ENCODE measurements around the gene CDH22.

The CDH22 gene

DNA sequence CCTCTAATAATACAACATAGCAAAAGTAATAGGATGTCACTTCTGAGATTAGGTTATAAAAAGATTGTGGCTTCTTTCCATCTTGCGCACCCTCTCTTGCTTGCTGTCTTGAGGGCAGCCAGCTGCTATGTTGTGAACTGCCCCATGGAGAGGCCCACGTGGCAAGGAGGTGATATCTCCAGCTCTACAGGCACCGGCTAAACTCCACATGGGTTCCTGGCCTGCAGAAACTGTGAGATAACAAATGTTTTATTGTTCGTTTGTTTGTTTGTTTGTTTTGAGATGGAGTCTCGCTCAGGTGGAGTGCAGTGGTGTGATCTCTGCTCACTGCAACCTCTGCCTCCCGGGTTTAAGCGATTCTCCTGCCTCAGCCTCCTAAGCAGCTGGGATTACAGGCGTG is 152.2 kb downstream of the CDH22 start:
- no peak overlapping the region for H3K4me3 ChIP-seq (ENCODE audit: low read depth, low read length)

DNA sequence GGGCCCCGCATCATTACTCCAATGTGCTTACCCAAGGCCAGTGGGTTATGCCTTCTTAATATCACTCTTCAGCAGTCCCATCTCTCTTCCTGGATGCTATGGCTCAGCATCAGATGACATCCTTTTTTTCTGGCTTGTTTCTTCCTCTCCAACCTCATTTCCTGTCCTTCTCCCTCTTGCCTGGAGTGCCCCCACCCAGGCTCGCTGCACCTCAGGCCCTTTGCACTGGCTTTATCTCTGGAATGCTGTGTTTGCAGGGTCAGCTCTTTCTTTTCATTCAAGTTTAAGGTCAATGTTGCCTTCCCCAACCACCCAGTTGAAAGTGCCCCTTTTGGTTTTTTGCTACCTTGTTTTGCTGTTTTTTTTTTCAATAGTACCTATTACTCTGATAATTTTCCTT is 153.5 kb downstream of the CDH22 start:
- H3K4me3 ChIP-seq (ENCODE audit: low read depth, low read length): no peak overlapping the region

DNA sequence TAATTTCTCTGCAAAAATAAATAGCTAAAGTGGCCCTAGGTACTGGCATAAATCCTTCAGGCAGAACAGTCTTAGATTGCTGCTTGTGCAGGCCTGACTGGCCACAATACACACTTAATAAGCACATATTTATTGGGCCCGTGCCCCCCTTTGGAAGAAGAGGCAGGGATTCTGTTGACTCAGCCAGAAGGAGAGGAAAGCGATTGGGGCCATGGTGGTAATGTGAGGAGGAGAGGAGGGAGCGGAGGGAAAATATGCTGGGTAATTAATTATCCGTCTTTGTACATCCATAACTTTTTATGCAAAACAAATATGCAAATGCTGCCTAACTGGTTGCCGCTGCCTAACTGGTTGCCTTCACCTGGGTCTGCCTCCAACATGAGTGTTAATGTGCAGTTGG is 154.0 kb downstream of the CDH22 start:
- no peak overlapping the region for H3K4me3 ChIP-seq (ENCODE audit: low read depth, low read length)

DNA sequence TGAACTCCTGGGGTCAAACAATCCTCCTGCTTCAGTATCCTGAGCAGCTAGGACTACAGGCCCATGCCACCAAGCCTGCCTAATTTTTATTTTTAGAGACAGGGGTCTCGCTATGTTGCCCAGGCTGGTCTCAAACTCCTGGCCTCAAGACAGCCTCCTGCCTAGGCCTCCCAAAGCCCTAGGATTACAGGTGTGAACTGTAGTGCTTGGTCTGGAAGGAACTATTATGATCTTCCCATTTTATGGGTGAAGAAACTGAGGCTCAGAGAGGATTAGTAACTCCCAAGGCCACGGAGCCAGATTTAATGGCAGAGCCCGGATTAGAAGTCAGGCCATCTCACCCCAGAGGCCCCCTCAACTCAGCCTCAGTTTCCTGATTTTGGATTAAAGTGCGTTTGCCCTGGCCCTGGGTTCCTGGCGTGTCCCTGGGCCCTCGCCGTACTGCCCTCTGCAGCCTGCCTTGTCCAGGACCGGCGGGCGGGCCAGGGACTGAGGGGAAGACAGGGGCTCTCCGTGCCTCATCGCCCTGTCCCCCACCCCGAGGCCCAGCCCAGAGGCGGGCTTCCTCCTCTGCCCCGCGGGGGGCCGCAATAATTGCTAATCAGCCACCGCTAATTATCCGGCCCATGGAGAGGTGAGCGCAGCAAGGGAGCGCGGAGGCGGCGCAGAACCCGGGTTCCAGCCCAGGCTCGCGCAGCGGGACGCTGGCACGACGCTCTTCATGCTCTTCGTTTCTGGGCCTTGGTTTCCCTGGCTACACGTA is 155.3 kb downstream of the CDH22 start:
- H3K4me3 ChIP-seq (ENCODE audit: low read depth, low read length): no peak overlapping the region

DNA sequence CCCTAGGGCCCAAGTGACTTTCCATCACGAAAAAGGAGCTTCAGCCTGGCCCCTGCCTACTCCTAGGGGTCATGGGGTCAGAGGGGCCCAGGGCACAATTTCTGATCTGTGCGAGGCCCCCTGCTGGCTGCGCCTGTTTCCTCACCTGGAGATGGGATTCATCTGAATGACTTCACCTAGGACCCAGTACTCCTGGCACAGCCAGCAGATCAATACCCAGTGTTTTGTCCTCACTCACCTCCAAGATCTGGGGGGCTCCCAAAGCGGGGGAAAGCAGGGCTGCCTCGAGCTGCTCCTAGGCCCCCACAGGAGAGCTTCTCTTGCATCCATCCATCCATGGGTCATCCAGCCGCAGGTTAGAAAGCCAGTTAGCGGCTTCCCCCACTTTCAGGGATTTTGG is 156.4 kb downstream of the CDH22 start:
- H3K4me3 ChIP-seq (ENCODE audit: low read depth, low read length): no peak overlapping the region

DNA sequence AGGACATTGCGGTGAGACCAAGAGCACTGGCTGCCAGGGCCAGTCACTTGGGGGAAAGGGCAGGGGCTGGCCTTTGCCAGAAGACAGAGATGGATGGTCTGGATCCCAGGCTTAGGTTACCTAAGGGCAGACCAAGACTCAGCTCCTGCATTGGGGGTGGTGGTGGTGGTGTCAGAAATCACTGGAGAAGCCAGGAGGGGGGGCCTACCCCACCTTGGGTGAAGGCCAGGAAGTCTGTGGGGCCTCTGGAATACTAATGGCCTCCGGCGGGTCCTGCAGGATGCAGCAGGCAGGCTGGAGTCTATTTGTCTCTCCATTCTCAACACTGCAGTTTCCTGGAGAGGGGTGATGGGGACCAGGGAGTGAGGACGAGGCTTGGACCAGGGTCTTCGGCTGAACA is 157.4 kb downstream of the CDH22 start:
- no peak overlapping the region for H3K4me3 ChIP-seq (ENCODE audit: low read depth, low read length)

DNA sequence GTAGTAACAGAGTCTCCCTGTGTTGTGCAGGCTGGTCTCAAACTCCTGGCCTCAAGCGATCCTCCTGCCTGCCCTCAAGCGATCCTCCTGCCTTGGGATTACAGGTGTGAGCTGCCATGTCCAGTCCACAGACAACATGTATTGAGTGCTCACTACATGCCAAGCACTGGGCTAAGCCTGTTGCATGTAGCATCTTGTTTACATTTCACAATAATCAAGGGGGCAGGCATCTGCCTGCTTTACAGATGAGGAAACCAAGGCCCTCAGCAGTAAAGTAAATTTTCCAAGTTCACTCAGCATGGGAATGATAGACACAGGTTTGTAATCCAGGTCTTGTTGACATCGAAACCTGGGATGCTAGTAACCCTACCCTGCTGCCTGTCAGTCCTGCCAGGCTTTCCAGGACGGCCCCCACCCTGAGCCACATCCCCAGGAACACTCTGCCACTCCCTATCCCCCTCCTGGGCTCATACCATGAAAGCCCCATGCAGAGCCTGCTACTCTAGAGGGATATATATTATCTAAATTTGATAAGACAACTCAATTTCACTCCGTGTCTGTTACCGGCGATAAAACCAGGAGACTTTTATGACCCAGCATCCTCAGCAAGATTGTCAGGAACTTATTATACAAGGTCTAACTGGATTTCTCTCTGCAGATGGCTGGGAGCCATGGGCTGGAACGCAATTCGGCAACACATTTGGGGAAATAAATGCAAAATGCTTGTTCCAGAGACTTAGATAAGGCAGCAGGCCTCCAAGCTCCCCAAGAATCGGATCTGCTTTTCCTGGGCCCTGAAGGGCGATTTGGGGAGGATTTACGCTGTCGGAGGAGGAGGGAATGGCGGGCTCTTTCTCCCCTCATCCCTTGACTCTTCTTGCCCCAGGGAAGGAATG is 159.7 kb downstream of the CDH22 start:
- H3K4me3 ChIP-seq (ENCODE audit: low read depth, low read length): no peak overlapping the region

DNA sequence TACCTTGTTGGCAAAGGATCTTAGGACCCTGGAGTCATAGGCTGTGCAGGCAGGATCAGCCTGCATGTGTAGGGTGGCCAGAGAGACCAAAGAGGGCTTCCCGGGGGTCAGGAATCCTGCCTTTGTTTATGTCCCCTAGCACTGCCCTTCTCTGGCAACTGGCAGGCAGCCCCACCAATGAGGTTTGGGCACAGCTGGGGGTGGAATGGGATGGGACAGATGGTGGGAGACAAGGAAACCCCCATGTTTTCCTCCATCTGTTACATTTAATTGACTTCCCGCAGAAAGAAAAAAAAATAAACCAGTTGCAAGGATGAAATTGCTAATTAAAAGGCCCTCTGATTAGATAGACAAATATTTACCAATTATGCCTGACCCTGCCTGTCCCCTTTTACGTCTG is 162.6 kb downstream of the CDH22 start:
- no peak overlapping the region for H3K4me3 ChIP-seq (ENCODE audit: low read depth, low read length)

DNA sequence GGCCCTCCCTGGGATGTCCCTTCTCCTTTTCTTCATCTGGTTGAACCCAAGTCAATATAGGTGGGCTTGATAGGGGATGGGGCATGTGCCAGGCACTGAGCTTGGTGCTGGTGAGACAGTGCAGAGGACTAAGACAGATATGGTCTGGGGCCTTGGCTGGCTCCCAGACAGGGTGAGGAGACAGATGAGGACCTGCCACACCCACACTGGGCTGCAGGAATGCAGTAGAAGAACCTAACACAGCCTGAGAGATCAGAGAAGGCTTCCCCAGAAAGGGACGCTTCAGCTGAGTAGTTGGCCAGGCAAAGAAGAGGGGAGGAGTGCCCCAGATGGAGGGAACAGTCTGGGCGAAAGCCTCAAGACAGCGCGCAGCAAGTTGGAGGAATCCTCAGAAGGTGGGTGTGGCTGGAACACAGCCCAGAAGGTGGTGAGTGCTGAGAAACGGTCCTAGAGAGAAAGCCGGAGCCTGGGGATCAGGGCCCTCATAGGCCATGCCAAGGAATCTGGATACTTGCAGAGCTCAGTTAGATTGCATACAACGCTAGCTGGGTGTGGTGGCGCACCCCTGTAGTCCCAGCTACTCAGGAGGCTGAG is 163.8 kb downstream of the CDH22 start:
- H3K4me3 ChIP-seq (ENCODE audit: low read depth, low read length): no peak overlapping the region

DNA sequence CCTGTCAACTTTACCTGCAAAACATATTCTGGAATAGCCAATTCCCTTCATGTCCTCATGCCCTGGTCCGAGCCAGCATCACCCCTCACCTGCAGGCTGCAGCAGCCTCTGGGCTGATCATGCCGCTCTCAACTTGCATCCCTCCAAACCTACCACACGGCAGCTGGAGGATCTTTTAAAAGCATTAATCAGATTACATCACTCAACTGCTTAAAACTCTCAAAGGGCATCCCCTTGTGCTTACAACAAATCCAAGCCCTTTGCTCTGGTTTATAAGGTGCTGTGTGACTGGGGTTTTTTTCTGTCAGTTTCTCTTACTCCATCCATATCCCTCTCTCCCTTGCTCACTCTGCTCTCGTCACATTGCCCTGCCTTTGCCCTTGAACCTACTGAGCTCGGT is 166.2 kb downstream of the CDH22 start:
- no peak overlapping the region for H3K4me3 ChIP-seq (ENCODE audit: low read depth, low read length)

DNA sequence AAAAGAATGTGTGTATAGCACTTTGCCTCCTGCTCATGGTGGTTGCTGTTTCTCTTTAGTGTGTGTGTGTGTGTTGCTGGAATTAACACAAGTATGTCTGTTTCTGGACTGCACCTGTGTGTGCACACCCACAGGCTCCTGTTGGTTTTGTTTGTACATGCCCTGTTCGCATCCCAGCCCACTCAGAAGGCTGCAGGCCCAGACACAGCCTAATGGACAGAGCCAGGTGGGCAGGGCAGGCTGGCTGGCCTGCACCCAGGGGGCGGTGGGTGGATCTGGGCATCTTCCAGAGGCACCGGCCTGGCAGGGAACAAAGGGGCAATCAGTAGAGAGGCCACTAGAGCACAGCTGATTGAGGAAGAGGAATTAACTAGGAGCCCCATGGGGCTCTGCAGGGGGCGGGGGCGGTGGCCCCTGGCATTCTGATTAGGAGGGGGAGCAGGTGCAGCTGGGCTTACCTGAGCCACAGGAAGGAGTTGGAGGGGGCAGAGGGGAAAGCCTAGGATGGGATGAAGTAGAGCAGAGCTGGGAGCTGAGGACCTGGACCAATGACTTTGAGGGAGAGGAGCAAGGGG is 168.3 kb downstream of the CDH22 start:
- no peak overlapping the region for H3K4me3 ChIP-seq (ENCODE audit: low read depth, low read length)

DNA sequence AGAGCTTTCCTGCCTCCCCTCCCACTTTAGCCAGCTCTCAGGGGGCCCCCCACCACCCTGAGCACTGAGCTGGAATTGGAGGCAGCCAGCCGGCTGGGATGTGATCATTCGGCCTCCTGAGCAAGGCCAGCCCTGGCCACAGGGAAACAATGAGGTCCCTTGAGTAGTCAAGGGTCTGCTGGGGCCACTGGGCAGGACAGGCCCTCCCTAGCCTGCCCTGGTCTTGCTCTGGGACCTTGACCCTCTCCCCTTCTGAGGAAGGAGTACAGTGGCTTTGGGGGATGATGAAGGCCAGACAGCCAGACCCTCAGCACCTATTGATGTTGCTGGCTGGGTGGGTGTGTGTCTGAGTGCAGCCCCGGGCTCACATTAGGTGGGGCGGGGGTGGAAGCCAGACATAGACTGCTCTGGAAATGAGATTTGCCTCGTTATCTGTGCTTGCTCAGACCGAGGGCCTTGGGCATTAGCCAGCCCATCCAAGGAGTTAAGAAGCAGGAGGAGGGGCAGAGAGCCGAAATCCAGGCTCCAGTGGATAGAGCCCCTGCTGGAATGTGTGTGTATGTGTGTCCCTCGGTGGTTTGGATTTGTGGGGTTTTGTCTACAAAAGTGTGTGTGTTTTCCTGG is 168.9 kb downstream of the CDH22 start:
- no peak overlapping the region for H3K4me3 ChIP-seq (ENCODE audit: low read depth, low read length)

DNA sequence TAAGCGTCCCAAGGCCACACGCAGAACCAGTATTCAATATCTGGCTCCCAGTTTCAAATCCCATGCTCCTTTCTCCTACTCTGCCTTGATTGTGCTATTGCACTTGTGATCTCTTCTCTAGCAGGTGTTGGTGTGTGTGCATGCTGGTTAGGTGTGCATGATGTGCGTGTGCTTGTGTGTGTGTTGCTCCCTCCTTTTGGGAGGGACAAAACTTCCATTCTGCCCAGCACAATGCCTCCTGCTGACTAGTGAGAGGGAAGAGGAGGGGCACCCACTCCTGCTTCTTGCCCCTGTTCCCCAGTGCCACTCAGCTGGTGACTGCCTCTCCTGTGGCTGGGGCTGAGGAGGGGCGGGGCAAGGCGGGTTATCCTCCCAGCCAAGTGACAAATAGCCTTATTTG is 170.5 kb downstream of the CDH22 start:
- no peak overlapping the region for H3K4me3 ChIP-seq (ENCODE audit: low read depth, low read length)

DNA sequence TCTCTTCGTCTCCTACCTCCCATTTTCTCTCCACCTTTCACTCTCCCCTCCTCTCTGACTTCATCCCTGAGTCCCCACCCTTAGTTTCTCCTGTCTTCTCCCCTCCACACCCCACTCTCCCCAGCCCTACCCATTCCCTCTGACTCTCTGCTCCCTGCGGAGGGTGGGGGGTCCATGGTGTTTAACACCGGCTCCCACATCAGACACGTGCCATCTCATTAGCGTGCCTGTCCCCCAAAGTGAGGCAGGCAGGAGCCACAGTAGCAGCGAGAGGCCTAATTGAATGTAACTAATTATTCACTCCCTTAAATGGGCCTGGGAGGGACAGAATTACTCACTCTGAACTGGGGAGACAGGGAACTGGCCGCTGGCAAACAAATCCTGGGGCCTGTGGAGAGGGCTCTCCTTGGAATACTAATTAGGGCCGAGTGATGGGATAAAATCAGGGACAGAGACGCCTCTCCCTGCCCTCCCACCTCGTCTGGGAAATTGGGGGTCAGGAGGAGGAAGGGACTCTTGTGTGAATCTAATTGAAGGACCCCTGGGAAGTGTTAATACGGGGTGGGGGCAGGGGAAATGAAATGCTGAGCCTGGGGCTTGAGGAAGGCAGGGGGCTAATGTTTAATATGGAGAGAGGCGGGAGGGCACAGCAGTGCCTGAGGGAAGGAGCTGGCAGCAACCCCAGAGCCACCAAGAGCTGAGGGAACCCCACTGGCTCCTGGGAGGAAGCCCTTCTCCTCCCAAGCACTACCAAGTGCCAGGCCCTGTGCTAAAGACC is 172.3 kb downstream of the CDH22 start:
- no peak overlapping the region for H3K4me3 ChIP-seq (ENCODE audit: low read depth, low read length)

DNA sequence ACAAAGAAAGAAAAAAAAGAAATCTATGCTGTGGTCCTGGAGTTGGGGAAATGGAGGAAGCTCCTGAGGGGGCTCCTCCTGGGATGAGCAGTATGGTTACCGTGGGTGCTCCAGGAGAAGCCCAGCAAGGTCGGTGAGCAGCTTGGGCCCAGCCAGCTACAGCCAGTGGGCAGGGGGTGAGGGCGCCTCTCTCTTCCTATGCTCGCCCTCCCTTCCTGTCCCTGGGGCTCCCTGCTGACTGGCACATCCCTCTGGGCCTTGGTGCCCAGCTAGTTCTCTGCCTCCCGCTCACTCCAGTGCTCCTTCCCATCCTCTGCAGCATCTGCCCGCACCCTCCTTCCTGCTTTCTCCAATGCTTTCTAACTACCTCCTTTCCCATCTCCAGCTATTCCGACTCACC is 173.6 kb downstream of the CDH22 start:
- no peak overlapping the region for H3K4me3 ChIP-seq (ENCODE audit: low read depth, low read length)

DNA sequence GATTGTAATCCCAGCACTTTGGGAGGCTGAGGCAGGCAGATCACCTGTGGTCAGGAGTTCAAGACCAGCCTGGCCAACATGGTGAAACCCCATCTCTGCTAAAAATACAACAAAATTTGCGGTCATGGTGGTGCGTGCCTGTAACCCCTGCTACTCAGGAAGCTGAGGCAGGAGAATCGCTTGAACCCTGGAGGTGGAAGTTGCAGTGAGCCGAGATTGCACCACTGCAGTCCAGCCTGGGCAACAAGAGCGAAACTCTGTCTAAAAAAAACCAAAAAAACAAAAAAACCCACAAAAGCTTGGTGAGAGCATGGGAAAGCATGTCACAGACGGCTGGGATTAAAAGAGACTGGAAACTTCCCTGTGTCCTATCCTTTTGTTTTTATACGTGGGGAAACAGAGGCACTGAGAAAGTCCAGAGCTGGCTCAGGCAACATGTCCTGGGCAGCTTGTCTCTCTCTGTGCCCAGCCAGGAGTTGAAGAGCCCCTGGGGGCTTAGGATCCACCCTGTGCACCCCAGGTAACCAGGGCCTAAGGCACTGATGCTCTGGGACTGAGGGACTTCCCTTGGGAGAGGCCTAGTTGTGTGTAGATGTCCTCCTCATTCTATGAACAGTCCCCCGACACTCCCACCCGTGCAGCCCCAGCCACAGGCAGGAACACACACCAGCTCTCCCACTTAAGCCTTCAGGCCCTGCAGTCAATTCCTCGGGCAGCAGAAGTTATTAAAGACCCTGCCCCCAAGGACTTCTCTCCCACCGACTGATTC is 174.2 kb downstream of the CDH22 start:
- H3K4me3 ChIP-seq (ENCODE audit: low read depth, low read length): no peak overlapping the region

DNA sequence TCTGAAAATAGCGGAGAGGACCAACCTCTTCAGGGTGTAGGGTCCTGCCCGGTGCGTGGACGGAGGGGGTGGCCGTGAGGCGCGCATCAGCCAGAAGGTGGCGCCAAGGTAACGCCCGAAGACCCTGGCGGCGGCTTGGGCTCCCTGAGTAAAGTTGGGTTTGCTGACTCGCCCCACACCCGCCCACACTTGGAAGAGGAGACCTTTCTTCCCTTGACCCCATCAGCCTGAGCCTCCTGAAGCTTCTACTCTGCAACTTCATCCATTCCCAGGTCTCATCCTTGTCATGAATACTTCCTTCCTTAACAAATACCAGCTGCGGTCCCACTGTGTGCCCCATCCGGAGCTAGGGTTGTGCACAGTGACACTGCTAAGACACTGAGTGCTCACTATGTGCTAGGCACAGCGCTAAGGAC is 175.6 kb downstream of the CDH22 start:
- H3K4me3 ChIP-seq (ENCODE audit: low read depth, low read length): no peak overlapping the region

DNA sequence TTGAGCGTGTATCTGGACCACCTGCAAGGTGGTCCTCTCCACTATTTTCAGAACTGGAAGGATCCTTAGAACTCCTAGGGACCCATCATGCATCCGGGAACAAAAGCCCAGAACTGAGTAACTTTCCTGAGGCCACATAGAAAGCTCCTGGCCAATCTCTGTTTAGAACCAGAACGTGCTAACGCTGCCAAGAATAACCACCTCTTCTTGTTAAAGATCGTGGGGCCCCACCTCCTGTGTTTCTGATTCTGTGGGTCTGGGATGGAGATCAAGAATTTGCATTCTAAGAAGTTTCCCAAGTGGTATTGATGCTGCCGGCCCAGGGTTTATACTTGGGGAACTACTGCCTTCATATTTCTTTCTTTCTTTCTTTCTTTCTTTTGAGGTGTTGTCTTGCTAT is 176.9 kb downstream of the CDH22 start:
- no peak overlapping the region for H3K4me3 ChIP-seq (ENCODE audit: low read depth, low read length)

DNA sequence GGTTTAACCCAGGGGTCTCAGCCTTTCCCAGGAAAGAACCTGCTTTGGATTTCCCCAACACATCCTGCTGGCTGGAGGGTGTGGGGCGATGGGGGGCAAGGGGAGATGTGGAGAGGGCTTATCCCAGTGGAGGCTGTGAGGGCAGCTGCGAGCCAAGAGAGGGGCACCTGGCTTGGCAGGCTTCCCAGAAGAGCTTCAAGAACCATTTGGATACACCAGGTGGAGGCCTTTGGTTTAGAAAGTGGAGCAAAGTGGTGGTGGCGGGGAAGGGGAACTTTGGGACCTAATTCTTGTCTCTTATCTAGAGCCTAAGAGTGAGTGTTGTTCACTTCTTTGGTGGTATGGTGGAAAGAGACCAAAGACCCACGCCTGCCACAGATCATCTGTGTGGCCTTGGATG is 177.8 kb downstream of the CDH22 start:
- H3K4me3 ChIP-seq (ENCODE audit: low read depth, low read length): no peak overlapping the region

Data from iPS-11a (cell line).